ENCODE results near the gene SAXO1. TPM values are rescaled to one million over a fixed set of nuclear protein-coding genes. Genes with fewer than 3 reads are reported as not detected.

Gene SAXO1
- total RNA-seq, 1 donor from 2014 or later: 0.03 TPM

DNA sequence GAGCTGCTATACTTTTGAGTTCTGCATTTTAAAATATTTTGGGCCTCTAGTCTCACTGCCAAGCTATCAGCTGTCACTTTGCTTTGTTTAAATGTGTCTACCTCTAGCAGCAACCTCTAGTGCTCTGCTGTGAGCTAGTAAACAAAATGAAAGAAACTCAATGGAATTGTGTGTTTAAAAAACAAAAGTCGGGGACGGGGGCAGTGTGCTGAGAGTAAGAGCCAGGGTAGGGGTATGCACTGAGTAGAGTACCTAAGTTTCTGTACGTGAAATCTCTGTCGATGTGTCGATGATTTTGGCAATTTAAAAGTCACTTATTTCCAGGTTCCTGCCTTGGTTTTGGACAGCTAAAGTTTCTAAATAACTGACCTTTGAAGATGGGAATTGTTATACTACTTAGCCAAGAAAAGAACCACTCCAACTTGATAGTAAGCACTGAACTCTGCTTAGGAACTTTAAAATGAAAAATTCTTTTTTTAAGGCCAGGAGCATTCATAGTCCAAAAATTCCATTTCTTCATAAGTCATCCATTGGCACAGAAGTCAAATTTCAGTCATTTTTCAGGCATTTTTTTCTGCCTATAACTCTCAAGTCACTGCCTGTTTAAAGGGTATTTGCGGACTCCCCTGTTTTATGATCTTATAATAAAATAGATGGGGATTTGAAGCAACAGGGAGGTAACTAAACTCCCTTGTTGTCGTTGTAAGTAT lies 111.5 kb downstream of the SAXO1 start:
- H3K9me3 ChIP-seq (replicated peaks): no peaks in the 10 kb centered on the region
- H3K36me3 ChIP-seq: no peaks in the 10 kb centered on the region
- TF ChIP-seq, protein P1, sequence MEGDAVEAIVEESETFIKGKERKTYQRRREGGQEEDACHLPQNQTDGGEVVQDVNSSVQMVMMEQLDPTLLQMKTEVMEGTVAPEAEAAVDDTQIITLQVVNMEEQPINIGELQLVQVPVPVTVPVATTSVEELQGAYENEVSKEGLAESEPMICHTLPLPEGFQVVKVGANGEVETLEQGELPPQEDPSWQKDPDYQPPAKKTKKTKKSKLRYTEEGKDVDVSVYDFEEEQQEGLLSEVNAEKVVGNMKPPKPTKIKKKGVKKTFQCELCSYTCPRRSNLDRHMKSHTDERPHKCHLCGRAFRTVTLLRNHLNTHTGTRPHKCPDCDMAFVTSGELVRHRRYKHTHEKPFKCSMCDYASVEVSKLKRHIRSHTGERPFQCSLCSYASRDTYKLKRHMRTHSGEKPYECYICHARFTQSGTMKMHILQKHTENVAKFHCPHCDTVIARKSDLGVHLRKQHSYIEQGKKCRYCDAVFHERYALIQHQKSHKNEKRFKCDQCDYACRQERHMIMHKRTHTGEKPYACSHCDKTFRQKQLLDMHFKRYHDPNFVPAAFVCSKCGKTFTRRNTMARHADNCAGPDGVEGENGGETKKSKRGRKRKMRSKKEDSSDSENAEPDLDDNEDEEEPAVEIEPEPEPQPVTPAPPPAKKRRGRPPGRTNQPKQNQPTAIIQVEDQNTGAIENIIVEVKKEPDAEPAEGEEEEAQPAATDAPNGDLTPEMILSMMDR (IDR thresholded peaks at IDR 0.05; ENCODE audit: borderline replicate concordance): no peak
- intact Hi-C loops (cut with micrococcal nuclease): no loop called here
- H3K27ac ChIP-seq (replicated peaks): no peak overlapping the region
- no peak for DNase-seq
- no peaks in the 10 kb centered on the region for H3K27me3 ChIP-seq (ENCODE audit: low read depth)
- H3K4me3 ChIP-seq: no peak overlapping the region
- peaks cover 14% of the 10 kb centered on the region for H3K4me1 ChIP-seq

DNA sequence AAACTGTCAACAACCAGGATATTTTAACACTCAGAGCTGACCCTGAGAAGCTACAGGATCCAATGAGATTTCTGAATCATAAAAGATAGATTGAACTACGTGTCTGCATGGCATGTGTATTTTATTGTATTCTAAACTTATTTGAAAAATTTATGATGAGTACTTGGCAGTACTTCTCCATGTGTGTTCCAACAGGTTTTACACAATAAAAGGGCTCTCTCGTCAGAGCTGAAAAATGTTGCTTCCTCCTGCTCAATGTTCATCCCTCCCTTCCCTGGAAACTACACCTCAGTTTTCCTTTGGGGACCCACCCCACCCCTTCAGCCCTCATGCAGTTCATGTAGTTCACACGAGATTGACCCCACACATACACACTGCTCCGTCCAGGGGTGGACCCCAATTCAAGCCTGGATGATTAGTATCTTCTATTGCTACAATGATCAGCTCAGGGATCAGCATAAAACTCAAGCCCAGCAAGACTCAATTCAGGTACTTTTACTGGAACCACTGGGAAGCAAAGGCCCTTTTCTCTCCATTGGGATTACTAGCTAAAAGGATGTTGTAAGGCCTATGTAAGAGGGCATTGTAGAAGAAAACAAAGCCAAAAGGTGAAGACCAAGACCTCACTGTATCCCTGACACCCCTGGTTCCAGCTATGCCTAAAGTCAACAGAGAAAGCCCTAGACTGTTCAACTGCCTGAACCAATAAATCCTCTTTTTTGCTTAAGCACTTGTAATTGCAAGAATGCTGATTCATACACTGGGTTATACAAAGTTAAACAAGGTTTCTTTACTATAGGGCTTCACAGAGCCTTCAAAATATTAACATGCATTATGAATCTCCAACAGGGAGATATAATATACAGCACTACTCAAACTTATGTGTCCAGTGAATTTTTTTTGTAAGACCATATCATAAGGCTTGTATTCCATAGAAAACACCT lies 112.6 kb downstream of the SAXO1 start:
- Histone ChIP-seq H3K9me3 (replicated peaks) (no peaks in the 10 kb centered on the region), H3K4me1 (peaks cover 14% of the 10 kb centered on the region), H3K4me3 (no peak overlapping the region), H3K27me3 (ENCODE audit: low read depth) (no peaks in the 10 kb centered on the region), H3K27ac (replicated peaks) (no peak overlapping the region), H3K36me3 (no peaks in the 10 kb centered on the region)
- DNase-seq: no peak
- intact Hi-C loops (cut with micrococcal nuclease): no loop called here
- TF ChIP-seq, protein P1 (IDR thresholded peaks at IDR 0.05; ENCODE audit: borderline replicate concordance): no peak

DNA sequence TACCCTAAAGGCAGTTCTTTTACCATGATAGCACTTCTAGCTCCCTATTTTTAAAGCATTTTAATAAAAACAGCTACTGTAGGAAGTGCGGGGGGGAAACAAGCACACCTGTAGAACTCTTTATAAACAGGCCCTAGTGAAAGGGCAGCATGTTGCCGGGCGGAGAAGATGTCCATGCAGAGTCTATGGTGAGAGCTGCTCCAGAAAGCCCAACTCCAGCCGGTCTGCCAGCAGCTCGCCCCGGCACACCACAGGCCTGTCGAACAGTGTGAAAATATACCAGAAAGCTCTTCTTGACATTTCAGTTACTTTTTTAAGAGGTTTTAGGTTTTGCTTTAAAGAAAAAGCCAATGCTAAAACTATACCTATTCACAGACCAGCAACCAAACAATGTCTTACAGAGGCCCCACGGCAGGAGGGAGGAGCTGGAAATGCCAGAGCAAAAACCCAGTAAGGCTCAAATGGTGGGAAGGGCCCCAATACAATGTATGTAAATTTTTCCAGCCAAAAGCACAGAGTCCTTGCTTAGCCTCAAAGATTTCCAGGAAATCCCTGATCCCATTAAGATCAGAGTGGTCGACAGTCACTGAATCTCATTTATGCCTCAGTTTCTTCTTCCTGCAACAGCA lies 121.2 kb downstream of the SAXO1 start:
- Histone ChIP-seq H3K9me3 (replicated peaks) (no peaks in the 10 kb centered on the region), H3K36me3 (no peaks in the 10 kb centered on the region), H3K4me1 (no peaks in the 10 kb centered on the region), H3K27ac (replicated peaks) (no peak overlapping the region), H3K4me3 (no peak overlapping the region), H3K27me3 (ENCODE audit: low read depth) (peaks cover 10% of the 10 kb centered on the region)
- DNase-seq: no peak
- intact Hi-C loops (cut with micrococcal nuclease): no loop called here
- TF ChIP-seq, protein P1 (IDR thresholded peaks at IDR 0.05; ENCODE audit: borderline replicate concordance): no peak

GRCh38 chr9:18910916-18911315 lies 122.1 kb downstream of the SAXO1 start:
- TF ChIP-seq, protein P1 (IDR thresholded peaks at IDR 0.05; ENCODE audit: borderline replicate concordance): no peak
- Histone ChIP-seq H3K27me3 (ENCODE audit: low read depth) (peaks cover 10% of the 10 kb centered on the region), H3K4me1 (no peaks in the 10 kb centered on the region), H3K36me3 (no peaks in the 10 kb centered on the region), H3K9me3 (replicated peaks) (no peaks in the 10 kb centered on the region), H3K4me3 (no peak overlapping the region), H3K27ac (replicated peaks) (no peak overlapping the region)
- no peak for DNase-seq
- intact Hi-C loops (cut with micrococcal nuclease): no loop called here

- no peaks in the 10 kb centered on the region for H3K9me3 ChIP-seq (replicated peaks)
- H3K4me1 ChIP-seq: no peaks in the 10 kb centered on the region
- intact Hi-C loops (cut with micrococcal nuclease): no loop called here
- H3K27ac ChIP-seq (replicated peaks): no peak overlapping the region
- H3K27me3 ChIP-seq (ENCODE audit: low read depth): peaks cover 10% of the 10 kb centered on the region
- no peaks in the 10 kb centered on the region for H3K36me3 ChIP-seq
- no peak for DNase-seq
- TF ChIP-seq, protein P1 (IDR thresholded peaks at IDR 0.05; ENCODE audit: borderline replicate concordance): no peak
- no peak overlapping the region for H3K4me3 ChIP-seq
Observed at GRCh38 chr9:18910435-18910834, 122.6 kb downstream of the SAXO1 start.
